ENCODE results near the gene NBDY. TPM values are rescaled to one million over a fixed set of nuclear protein-coding genes. Genes with fewer than 3 reads are reported as not detected.
"Not testable (repeated sequence)": the region's sequence is repeated elsewhere in the genome, so short reads cannot be mapped to it uniquely, and the experiment has no call there.

Gene NBDY
- total RNA-seq, 1 donor from 2014 or later: 2.4 TPM

DNA sequence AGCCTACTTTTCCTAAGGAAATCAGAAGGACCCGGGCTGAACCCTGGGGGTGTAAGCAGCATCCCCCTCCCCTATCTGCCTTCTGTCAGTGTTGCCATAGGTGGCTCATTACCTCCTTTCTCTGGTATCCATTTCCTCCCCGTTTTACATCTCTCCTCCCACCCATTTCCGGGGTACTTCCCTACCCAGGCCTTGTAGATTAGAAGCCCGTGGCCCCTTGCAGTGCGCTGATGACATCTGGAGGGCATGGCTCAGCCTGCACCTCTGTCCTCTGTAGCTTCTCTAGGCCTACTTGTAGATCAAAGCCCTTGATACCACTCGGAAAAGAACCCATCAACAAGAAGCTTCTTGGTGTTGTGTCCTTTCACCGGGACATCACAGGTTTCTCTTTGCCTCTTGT lies 71.8 kb downstream of the NBDY start:
- no peak for DNase-seq (ENCODE audit: low spot score)

DNA sequence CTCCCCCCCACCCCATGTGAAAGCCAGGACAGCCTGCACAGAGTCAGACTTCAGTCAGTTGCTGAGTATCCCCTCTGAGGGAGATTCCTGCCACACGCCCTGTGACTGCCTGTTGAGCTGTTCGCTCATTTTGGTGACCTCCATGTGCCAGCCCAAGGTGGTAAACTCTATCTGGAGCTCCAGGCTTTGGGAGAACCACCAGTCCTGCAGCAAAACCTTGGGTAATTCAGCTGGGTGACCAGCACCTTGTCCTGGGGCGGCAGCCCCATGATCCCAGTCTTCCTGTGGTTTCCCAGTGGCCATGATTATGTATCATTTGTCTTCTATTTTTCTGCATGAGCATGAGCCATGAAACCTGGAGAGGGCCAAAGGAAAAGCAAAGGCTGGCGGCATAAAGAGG lies 73.4 kb downstream of the NBDY start:
- no peak for DNase-seq (ENCODE audit: low spot score)

DNA sequence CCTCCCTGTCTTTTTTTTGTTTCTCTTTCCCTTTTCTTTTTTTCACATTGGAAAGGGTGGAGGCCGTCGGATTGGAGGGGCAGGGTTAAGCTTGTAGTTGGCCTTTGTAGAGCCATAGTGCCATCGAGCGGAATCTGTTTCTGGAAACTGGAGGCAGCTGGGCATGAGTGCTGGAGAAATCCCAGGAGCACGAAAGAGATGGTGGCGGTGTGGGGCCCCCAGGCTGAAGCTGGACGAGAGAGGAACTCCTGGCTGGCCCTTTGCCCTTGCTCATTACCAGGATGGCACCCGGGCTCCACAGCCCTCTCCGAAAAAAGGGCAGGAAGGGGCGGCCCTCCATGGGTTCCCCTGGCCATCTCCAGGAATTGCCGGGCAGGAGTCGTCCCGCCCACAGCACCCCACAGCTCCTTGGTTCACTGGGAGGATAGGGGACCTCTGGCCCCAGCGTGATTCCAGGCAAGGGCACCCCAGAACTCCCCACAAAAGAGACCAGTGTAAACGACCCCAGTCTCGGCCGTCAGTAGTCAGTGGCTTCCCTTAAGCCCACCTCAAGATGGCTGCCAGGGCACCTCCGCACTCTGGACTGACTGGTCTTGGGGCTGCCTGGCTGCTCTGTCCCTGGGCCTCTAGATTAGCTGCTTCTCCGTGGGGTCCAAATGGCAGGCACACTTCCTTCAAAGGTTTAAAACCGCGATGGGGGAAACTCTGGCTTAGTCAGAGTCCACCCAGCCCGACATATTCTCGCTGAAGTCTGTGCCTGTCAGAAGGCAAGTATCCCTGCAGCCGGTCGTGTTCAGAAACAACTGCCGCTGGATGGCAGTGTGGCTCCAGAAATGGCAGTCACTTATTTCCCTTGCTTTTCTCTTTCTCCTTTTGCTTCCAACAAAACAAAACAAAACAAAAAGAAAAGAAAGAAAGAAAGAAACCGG lies 74.1 kb downstream of the NBDY start:
- DNase-seq (ENCODE audit: low spot score): peak; percentile 33

DNA sequence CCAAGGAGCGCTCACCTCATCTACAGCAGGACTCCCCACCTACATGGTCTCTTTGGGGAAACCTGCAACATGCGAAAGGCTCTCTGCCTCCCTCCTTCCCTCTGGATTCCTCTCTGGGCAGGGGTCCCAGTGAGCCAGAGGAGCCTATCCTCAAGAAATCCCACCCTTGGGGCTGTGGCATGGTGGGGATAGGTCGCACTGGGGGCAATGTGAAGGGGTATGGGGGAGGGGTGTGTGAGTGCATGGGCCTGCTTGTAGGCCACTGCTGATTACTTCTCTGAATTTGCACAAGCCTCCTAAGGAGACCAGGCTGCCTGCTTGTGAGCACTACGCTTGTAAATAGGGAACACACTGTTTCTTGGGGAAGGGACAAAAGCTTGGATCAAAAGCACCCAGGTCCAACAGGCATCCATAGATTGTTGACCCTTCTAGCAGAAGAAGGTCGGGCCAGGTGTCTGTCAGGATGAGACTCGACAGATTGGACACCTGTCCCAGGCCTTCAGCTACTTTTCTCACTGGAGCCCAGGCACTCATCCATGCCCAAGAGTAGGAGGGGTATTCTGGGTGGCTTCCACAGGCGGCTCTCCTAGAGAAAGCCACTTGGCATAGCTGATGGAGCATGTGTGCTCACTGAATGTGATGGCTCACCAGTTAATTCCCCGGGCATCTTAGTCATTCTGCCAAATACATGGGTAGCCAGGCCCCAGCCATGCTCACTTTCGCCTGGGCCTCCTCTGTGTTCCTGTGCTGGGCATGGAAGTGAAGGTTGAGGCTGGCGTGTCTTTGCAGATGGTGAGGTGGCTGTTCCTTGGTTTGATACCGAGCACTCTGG lies 75.0 kb downstream of the NBDY start:
- no peak for DNase-seq (ENCODE audit: low spot score)

DNA sequence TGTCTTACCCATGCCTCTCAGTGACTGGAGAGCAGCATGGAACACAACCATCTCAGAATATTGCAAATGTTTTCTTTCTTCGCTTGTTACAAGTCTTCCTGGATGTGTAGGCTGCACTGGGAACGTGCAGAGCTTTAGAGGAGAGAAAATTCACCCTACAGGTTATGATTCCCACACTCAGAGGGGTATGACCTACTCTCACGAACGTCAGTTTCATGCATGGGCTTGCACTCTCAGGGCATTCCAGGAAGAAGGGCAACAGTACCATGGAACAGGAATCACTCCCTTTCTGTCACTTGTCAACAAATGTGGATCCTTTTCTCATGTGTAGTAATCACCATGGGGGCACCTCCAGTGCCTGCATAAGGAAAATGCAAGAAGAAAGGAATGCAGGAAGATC lies 75.8 kb downstream of the NBDY start:
- no peak for DNase-seq (ENCODE audit: low spot score)

DNA sequence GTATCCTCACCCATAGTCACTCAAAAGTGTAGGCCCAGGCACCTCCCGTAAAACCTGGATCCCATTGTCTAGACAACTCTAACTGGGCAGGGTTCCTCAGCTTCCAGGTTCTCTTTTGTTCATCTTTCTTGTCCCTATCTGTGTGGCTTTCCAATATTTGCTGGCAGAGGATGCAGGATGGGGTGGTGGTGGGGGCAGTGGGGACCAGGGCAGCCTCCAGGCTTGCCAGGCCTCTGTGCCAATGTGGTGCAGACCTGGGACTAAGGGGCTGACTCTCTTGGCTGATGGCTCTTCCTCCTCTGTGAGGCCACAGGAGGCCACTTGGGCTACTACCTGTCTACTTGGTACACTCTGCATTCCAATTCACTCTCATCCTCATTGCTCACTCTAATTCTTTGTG lies 76.4 kb downstream of the NBDY start:
- DNase-seq (ENCODE audit: low spot score): no peak

DNA sequence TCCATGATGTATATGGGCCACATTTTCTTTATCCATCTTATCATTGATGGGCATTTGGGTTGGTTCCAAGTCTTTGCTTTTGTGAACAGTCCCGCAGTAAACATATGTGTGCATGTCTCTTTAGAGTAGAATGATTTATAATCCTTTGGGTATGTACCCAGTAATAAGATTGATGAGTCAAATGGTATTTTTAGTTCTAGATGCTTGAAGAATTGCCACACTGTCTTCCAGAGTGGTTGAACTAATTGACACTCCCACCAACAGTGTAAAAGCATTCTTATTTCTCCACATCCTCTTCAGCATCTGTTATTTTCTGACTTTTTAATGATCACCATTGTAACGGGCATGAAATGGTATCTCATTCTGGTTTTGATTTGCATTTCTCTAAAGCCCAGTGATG lies 77.1 kb downstream of the NBDY start:
- DNase-seq (ENCODE audit: low spot score): not testable (repeated sequence)

DNA sequence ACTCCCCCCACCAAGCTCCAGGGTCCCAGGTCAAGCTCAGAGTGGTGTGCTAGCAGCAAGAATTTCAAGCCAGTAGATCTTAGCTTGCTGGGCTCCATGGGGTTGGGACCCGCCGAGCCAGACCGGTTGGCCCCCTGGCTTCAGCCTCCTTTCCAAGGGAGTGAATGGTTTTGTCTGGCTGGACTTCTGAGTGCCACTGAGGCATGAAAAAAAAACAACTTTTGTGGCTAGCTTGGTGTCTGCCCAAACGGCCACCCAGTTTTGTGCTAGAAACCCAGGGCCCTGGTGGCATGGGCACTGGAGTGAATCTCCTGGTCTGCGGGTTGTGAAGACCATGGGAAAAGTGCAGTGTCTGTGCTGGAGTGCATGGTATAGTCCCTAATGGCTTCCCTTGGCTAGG lies 82.6 kb downstream of the NBDY start:
- no peak for DNase-seq (ENCODE audit: low spot score)

DNA sequence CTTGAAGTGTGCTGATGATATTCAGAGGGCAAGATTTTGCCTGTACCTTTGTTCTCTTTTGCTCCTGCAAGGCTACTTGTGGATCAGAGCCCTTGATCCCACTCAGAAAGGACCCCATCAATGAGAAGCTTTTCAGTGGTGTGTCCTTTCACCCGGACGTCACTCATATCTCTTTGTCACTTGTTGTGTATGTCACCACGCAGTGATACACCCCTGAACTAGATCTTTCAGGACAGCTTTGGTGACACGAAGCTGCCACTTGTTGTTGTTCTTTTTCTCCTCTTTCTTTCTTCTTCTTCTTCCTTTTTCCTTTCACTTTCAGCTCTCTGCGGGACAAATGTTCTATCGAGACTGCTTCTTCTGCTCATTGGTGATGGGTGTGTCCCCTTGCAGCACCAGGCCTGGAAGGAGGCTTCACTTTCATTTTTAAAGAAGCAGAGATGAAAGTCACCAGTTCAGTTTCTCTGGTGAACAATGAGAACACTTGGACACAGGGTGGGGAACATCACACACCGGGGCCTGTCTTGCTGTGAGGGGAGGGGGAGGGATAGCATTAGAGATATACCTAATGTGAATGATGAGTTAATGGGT lies 83.6 kb downstream of the NBDY start:
- DNase-seq (ENCODE audit: low spot score): peak; percentile 5

DNA sequence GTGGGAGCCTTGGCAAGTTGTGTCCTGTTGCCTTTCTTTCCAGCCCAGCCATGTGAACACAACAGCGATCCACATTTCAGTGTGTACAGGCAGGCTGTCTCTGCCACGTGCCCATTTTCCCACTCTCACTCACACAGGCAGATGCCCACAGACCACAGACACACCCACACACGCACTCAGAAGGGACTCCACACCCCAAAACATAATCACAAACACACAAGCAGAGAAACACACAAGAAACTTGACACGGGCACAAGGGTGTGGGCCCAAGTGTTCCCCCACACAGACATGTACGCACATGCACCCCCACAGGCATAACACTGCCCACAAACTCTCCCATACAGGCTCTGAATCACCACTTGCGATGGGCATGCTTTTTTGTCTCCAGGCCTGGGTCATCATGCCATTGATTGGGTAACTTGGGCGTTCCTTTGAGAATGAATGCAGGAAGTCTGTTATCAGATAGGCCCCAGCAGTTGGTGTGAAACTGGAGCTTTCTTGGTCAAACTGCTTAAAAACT lies 84.3 kb downstream of the NBDY start:
- DNase-seq (ENCODE audit: low spot score): peak; percentile 17

DNA sequence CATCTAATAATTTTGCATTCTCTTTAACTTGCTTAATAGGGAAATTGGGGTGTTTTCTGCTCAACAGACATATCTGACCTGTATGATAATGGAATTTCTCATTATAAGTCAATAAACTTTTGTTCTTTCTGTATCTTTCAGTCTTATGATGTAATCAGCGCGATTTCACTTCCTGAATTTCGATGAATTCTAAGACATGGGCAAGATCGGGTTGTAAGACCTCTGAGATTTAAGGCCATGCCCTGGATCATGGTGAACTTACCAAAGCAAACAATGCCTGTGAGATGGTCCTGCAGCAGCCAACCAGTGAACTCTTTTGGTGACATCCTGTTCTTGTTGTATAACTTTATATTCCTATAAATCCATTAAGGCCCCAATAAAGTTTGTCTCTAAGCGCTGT lies 88.1 kb downstream of the NBDY start:
- no peak for DNase-seq (ENCODE audit: low spot score)

DNA sequence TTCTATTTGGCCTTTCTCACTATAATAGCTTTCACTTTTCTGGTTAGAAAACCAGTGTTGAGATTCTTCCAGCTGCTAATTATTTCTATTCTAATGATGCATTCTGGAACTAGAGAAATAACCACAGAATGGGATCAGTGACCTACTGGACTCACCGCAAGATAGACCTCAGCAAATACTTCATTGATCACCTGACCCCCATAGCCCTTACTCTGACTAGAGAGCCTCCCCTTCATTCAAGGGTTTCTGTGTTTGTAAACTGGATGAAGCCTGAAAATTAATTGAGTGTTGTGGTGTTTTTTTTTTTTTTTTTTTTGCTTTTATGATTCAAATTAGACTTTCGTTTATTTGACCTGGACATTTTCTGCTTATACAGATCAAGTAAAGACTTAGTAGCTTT lies 97.0 kb downstream of the NBDY start:
- DNase-seq (ENCODE audit: low spot score): no peak

DNA sequence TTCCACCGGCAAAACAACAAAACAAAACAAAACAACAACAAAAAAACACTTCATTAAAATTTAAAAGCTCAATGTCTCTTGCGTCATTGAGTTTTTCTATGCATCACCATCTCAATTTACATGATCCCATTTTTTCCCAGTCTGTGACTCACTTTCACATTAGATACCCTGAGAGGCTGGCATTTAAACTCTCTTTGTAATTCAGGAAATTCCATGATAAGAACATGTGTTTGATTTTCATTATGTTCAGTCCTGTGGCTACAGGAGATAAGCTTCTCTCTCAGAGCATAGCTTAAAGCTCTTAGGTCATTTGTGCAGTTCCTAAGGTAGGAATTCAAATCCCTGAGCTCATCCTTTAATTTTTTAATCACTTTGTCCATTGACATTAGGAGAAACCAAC lies 104.6 kb downstream of the NBDY start:
- DNase-seq (ENCODE audit: low spot score): no peak

DNA sequence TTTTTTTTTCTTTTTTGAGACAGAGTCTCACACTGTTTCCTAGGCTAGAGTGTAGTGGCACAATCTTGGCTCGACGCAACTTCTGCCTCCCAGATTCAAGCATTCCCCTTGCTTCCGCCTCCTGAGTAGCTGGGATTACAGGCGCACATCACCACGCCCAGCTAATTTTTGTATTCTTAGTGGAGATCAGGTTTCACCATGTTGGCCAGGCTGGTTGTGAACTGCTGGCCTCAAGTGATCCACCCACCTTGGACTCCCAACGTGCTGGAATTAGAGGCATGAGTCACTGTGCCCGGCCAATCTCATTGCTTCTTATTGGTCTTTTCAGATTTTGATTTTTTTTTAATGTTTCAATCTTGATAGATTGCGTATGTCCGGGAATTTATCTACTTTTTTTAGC lies 124.4 kb downstream of the NBDY start:
- no peak for DNase-seq (ENCODE audit: low spot score)

DNA sequence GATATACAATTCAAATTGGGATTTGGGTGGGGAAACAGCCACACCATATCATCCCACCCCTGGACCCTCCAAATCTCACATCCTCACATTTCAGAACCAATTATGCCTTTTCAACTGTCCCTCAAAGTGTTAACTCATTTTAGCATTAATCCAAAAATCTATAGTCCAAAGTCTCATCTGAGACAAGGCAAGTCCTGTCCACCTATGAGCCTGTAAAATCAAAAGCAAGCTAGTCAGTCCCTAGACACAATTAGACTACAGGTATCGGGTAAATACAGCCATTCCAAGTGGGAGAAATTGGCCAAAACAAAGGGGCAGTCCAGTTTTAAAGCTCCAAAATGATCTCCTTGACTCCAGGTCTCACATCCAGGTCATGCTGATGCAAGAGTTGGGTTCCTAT lies 128.0 kb downstream of the NBDY start:
- no peak for DNase-seq (ENCODE audit: low spot score)

DNA sequence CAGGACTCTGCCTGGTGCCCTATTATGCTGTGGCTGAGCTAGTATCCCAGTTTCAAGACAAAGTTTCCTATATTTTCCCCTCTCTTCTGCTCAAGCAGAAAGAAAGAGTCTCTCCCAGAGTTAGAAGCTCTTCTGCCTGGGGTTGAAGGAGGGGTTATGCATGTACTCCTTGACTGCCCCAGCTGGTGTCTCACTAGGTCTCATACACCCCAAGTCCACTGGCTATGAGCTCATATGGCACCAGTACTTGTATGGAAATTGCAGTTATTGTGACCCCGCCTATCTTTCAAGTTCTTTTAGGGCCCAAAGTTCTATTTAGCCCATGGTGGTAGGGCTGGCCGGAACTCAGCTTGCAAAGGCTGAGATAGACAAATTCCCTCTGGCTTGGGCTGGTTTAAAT lies 131.8 kb downstream of the NBDY start:
- DNase-seq (ENCODE audit: low spot score): no peak

Other genes with a start within 250 kb of the NBDY start
- 6.5 TPM for gene UBQLN2, start 165.6 kb upstream of the NBDY start, total RNA-seq (ENCODE audit: insufficient read depth, low replicate concordance)